IPS-18c (cell line): Measurements from ENCODE around the gene ZNF524.
"Not testable (repeated sequence)": the region's sequence is repeated elsewhere in the genome, so short reads cannot be mapped to it uniquely, and the experiment has no call there.

Experiments
- H3K4me3 ChIP-seq: 2 replicates; pipeline ENCODE4 v1.7.0; 2013; ENCODE audit warnings: low read depth, mild to moderate bottlenecking, low read length, moderate library complexity; ENCODE audit not compliant: insufficient read depth
- H3K9me3 ChIP-seq: one replicate; pipeline ENCODE4 v1.6.1; 2013; ENCODE audit warnings: mild to moderate bottlenecking, low read length, moderate library complexity; ENCODE audit not compliant: control insufficient read depth, insufficient read depth

The ZNF524 gene

DNA sequence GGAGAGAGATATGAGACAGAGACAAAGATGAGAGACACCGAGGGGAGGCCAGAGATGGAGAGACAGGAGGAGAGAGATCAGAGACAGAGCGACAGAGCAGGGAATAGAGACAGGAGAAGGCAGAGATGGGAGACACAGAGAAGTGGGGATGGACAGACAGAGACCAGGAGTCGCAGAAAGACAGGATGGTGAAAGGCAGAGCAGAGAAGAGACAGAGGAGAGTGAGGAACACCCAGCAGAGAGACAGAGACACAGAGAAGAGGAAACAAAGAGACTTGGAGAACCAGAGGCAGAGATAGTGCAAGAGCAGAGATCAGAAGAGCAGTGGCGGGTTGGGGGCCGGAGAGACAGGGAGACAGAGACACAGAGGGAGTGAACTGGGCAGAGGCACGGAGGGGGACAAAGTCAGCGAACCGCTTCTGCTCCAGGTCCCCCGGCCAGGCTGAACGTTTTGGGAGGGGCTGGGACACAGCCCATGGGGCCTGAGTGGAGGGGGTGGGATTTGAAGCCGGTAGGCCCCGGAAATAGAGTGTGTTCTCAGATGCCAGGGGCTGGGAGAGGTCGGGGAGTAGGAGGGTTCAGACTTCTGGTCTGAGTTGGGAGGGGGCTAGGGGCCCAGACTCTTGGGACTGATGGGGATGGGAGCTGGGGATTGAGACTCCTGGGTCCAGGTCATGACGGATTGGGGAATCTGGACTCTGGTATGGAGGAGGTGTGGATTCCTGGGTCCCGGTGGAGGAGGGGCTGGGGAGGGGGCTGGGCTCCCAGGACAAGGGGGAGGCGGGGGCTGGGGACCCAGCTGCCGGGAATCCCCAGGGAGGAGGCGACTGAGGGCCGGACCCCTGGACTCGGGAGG is 20.1 kb upstream of the ZNF524 start:
- Histone ChIP-seq H3K9me3 (no peaks in the 10 kb centered on the region), H3K4me3 (peak overlapping the region; percentile 75)

DNA sequence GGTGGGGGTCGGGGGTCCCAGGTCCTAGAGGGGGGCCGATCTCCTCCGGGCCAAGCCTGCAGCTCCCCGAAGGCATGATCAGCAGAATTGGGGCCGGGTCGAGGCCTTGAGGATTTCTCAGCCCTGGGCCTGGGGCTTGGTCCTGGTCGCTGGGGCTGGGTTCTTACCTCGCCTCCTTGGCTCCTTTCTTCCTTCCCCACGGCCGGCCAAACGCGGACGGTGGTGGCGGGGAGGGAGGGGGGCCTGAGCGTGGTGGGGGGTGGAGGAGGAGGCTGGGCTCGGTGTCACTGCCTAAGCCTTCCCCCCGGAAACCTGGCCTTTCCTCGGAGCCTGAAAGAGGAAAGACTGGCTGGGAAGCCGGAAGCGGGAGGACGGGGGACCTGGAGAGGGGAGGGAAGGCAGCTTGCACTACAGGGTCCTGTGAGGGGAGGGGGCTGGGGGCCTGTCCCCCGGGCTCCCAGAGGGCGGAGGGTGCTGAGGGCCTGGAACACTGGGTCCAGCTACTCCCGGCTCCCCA is 19.4 kb upstream of the ZNF524 start, which contains the start of gene ZNF579:
TSS of gene ZNF579 (minus strand) at position 221 of the 517 bp plus-strand sequence. CDS start 1,209 bp downstream, outside the sequence.
- Histone ChIP-seq H3K4me3 (peak within 1 kb of the TSS; percentile 75), H3K9me3 (no peaks in the 10 kb centered on the region)

DNA sequence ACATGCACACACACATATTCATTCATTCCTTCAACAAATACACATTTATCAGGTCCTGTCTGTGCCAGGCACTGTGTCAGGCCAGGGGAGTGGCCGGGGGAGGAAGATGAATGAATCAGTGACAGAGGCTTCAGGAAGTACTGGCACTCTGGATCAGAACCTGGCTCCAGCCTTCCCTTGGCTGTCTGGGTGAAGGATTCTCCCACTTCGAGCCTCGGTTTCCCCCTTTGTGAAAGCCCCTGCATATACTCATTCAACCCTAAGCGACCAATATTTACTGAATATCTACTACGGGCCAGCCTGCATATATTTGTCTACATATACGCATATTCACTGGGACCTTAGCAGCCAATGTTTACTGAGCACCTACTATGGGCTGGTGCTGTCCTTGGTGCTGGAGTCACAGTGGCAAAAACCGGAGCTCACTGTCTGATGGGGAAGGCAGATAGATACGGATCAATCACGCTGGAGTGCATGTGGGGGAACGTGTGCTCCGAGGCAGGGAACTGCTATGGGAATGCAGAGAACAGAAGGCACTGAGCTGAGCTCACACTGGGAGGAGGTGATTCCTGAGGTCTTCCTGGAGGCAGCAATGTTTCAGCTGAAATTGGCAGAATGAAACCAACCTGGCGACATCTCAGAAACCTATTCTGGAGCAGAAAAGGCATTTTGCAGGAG is 18.8 kb upstream of the ZNF524 start:
- Histone ChIP-seq H3K9me3 (no peaks in the 10 kb centered on the region), H3K4me3 (peak overlapping the region; percentile 75; the same call in 1 of the 2 replicates)

DNA sequence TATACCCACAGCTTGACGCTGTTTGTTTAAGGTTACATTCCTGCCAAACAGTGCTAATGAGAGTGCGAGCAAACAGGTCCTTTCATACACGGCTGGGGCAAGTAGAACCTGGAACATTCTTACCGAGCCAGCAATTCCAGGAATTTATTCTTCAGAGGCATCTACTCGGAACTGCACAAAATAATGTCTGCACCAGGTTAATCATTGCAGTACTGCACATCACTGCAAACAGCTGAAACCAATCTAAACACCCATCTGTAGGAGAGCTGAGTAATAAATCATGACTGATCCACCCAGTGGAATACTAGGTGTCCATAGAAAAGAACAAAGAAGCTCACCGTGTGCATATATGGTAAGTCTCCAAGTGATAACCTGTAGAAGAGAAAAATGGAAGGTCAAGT is 18.3 kb upstream of the ZNF524 start:
- no peaks in the 10 kb centered on the region for H3K9me3 ChIP-seq
- H3K4me3 ChIP-seq: no peak overlapping the region

DNA sequence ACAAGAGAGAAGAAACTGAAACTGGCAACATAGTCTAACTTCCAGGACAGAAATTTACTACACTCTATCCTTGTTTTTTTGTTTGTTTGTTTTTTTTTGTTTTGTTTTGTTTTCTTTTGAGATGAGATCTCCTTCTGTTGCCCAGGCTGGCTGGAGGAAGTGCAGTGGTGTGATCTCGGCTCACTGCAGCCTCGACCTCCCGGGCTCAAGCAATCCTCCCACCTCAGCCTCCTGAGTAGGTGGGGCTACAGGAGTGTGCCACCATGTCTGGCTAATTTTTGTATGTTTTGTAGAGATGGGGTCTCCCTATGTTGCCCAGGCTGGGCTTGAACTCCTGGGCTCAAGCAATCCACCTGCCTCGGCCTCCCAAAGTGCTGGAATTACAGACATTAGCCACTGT is 17.8 kb upstream of the ZNF524 start:
- H3K9me3 ChIP-seq, H3K4me3 ChIP-seq: not testable (repeated sequence)

DNA sequence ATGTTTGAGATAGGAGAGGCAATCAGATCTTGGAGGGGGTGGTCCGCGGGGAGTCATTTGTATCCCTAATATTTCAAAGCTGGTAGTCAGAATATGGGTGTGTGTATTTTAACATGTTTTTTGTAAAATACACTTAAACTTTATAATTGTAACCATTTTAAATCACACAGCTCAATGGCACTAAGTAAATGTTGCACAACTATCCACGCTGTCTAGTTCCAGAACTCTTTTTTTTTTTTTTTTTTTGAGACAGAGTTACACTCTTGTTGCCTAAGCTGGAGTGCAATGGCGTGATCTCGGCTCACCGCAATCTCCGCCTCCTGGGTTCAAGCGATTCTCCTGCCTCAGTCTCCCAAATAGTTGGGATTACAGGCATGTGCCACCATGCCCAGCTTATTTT is 16.2 kb upstream of the ZNF524 start:
- not testable (repeated sequence) for H3K9me3 ChIP-seq, H3K4me3 ChIP-seq

DNA sequence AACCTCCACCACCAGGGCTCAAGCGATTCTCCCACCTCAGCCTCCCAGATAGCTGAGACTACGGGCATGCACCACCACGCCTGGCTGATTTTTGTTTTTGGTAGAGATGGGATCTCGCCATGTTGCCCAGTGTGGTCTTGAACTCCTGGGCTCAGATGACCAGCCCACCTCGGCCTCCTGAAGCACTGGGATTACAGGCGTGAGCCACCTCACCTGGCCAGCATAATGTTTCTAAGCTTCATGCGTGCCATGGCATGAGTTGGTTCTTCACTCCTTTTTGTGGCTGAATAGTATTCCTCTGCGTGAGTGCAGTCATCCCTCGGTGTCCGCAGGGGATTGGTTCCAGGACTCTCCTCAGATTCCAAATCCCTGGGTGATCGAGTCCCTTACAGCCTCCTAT is 15.2 kb upstream of the ZNF524 start:
- H3K4me3 ChIP-seq: no peak overlapping the region
- no peaks in the 10 kb centered on the region for H3K9me3 ChIP-seq

DNA sequence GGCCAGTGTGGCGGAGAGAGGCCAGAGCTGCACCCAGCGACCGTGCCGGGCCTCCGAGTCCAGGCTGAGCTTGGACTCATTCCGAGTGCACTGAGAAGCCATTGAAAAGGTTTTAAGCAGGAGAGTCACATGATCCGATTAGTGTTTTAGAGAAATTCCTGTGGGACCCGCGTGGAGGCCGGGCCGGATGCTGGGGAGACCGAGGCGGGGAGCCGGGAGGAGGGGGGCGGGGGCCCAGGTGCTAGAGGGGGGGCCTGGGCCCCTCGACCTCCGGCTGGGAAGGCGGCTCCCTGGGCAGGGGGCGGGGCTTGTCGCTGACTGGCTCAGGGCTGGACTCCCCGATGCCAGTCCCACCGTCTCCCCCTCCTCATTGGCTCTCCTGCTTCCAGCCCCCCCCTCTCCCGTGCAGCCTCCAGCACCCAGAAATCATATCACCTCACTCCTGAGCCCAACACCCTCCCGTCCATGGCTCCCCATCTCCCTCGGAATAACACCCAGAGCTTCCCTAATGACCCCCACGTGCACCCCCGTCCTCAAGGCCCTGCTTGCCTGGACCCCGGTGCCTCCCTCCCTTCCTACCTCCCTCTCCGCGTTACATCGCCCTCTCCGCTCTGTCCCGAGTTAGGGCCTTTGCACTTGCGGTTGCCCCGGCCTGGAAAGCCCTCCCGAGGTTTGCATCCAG is 14.3 kb upstream of the ZNF524 start:
- Histone ChIP-seq H3K9me3 (no peaks in the 10 kb centered on the region), H3K4me3 (peak overlapping the region; percentile 58)

DNA sequence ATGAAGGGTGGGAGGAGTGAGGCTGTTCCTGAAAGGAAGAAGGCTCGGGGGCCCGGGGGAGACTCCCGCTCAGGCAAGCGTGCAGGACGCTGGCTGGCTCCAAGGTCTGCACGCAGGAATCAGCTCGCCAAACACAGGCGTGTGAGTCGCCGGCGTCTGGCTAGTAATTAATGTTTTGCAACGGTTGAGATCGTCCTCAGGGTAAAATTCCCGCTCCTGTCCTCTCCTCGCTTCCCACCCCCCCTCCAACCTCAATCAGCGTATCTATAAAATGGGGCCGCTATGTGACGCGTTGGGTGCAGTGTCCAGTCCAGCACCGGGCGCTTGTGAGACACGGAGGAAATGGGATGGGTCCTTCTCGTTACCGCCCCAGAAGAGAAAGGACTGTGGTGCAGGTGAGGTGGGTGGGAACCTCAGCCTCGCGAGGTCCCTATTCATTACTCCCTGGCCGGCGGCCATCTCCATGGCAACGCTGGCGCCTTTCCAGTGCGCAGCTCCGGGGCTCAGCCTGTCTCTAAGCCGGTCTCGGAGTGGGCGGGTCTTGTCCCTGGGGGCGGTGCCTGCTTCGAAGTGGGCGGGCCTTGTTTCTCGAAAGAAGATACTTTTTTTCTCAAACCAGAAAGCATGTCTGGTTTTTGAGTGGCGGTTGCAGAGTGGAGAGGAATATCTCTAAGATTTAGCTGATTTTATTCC is 13.0 kb upstream of the ZNF524 start:
- Histone ChIP-seq H3K4me3 (peak overlapping the region; percentile 55; the same call in 1 of the 2 replicates), H3K9me3 (no peaks in the 10 kb centered on the region)

DNA sequence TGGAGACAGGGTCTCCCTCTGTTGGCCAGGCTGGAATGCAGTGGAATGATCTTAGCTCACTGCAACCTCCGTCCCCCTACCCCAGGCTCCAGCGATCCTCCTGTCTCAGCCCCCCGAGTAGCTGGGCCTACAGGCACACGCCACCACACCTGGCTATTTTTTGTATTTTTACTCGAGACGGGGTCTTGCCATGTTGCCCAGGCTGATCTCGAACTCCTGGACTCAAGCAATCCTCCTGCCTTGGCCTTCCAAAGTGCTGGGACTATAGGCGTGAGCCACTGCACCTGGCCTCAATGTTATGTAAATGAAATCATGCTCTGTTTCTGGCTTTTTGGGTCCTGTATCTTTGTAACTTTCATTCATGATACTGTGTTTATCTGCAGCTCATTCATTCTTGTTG is 11.3 kb upstream of the ZNF524 start:
- H3K4me3 ChIP-seq: no peak overlapping the region
- no peaks in the 10 kb centered on the region for H3K9me3 ChIP-seq

DNA sequence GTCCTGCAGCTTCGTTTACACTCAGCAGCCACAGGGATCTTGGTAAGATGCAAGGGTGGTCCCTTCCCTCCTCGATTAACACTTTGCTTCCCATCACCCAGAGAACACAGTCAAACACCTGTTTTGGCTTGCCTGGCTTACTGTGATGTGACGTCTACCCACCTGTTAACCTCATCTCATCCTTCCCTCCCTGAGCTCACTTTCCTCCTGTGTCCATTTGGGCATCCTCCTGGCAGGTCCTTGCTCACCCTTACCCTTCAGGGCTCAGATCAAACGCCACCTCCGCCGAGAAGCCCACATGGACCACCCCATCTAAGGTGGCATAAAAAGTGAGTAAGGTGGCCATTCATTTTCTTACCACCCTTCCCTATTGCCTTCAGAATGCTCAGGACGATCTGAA is 10.0 kb upstream of the ZNF524 start:
- no peak overlapping the region for H3K4me3 ChIP-seq
- H3K9me3 ChIP-seq: no peaks in the 10 kb centered on the region

DNA sequence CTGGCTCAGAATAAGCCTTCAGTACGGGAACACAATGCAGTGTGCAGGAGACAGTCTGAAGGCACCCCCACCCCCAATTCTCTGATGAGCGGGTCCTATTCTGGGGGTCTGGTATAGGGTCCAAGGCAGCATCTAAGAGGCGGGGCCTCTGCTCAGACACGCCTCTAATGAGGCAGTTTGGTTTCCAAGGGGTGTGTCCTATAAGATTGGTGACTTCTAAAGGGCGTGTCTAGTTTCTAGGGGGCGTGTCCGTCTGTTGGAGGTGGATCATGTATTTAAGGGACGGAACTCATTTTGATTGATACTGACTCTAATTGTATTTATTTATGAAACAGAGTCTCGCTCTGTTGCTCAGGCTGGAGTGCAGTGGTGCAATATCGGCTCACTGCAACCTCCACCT is 9.5 kb upstream of the ZNF524 start:
- Histone ChIP-seq H3K9me3 (no peaks in the 10 kb centered on the region), H3K4me3 (no peak overlapping the region)

DNA sequence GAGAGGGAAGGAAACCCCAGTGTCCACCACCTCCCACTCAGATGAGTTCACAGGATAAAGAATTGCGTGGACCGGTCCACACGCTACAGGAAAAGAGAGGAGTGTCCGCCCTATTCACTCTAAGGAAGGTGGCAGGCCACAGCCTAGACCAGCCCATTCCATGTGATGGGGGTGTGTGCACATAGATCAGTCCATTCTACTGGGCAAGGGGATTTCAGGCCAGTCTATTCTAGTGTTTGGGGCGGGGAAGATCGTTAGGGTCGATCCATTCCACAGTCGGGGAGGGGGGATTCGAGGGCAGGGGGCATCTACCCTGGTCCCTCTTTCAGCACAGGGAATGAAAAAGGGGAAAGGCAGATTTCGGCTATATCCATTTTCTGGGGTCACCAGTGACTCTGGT is 8.5 kb upstream of the ZNF524 start:
- Histone ChIP-seq H3K4me3 (no peak overlapping the region), H3K9me3 (no peaks in the 10 kb centered on the region)

DNA sequence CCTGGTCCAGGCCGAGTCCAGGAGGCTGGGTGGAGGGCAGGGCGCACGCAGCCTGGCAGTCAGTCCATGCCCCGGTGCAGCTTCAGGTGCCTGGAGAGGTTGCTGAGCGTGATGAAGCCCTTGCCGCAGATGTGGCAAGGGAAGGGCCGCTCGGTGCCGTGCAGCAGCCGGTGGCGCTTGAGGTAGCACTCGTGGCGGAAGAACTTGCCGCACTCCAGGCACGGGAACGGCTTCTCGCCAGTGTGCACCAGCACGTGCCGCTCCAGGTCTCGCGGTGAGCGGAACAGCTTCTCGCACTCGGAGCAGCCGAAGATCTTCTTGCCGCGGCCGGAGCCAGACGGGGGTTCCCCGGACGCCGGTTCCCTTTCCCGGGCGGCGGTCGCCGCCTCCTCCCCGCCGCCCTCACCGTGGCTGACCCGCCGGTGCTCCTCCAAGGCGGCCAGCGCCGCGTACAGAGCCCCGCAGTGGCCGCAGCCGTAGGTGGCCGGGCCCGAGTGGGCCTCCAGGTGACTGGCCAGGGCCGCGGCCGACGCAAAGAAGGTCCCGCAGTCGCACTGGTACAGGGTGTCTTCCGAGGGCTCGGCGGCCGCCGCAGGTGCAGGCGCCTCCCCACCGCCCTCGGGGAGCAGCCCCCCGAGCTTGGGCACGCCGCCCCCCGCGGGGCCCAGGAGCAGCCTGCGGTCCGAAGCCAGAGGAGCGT is 7.5 kb upstream of the ZNF524 start:
- Histone ChIP-seq H3K9me3 (no peaks in the 10 kb centered on the region), H3K4me3 (no peak overlapping the region)

DNA sequence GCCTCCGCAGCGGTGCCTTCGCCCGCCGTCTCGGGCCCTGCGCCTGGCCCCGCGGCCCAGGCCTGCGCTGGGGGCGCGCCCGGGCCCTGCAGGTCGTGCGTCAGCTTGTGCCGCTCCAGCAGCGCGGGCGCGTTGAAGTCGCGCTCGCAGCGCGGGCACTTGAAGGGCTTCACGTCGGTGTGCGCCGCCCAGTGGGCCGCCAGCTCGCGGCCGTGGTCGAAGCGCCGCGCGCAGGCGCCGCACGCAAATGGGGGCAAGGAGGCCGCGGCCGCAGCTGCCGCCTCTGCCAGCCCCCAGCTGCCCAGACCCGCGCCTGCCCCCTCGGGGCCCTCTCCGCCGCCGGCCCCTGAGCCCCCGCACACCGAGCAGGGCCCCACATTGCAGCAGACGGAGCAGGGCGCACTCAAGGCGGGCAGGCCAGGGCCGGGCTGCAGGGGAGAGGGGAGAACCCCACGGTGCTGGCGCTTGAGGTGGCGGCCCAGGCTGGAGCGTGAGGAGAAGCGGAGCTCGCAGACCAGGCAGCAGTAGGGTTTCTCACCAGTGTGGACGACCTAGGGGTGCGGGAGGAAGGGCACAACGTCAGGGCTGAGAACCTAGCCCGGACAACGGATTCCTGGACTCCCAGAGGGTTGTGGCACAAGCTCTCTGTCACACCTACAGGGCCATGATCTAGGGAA is 6.9 kb upstream of the ZNF524 start:
- H3K4me3 ChIP-seq: no peak overlapping the region

DNA sequence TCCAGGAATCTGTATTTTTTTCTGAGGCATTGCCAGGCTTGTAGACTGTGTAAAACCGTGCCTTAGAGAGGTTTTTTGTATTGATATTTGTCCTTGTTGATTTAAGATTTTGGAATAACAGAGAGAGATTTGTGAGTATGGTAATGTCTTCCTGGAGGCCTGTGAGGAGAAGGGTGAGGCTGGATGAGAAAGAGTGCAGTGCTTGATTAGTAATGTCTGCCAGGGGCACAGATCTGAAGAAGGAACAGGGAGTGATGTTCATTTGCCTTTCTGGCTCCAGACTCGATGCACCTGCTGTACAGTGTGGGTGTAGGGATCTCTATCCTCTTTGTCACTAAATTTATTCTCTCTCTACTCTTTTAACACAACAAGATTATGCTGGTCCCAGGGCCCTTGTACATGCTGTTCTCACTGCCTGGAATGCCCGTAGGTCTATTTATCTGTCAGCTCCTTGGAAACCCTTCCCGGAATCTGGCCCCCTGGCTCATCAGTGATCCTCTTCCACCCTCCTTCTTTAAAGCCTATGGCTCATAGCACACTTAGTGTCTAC is 5.0 kb upstream of the ZNF524 start:
- Histone ChIP-seq H3K4me3 (no peak overlapping the region), H3K9me3 (no peaks in the 10 kb centered on the region)

More for the DNA sequence above, 6.9 kb upstream of the ZNF524 start:
- no peaks in the 10 kb centered on the region for H3K9me3 ChIP-seq
